Loucy (cell line): Measurements from ENCODE around the gene PRR23E.

Experiments used
- EZH2phosphoT487 ChIP-seq: fragments of 200-600 bp; IDR thresholded peaks from 2 replicates; pipeline ENCODE4 v1.6.1; 2018; ENCODE audit warnings: antibody characterized with exemption, mild to moderate bottlenecking, moderate library complexity, borderline replicate concordance
- TF ChIP-seq, protein P1 (sequence below): fragments of 200-600 bp; sonication (generic); conservative IDR thresholded peaks from 2 replicates; pipeline ENCODE4 v1.5.1; 2014; ENCODE audit warnings: mild to moderate bottlenecking, antibody characterized with exemption, low read length

DNA sequence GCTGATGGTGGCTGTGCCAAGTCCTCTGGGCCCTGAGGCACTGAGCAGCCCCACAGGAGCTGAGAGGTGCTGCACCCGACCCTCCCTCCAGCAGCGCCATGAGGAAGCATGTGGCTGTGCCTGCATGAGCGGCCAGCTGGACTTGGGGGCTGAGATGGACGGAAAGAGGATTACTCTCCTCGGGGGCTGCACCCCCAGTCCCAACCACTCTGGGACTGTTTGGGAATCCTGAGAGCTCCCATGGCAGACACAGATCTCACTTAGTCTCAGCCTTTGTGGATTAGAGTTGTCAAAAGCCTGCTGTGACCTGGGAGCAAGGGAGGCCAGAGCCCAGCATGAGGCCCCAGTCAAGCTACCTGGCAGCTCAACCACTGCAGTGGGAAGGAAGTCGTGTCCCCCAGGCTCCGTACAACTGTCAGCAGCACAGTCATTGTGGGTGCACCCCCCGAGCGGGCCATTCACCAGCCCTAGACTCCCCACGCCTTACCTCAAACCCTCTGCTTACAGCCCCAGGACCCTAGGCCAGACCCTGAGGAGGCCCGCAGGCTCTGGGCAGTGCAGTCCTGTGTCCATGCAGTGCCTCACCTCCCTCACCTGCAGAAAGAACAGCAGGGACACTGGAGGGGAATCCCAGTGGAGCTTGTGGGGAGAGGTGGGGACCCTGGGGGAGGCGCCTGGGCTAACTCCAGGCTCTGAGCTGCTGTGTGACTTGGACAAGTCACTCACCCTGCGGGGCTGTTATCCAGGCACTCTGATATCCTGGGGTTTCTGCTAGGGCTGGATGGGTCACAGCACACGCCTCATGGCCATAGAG, 17.1 kb downstream of the PRR23E start:
- TF ChIP-seq, protein P1, sequence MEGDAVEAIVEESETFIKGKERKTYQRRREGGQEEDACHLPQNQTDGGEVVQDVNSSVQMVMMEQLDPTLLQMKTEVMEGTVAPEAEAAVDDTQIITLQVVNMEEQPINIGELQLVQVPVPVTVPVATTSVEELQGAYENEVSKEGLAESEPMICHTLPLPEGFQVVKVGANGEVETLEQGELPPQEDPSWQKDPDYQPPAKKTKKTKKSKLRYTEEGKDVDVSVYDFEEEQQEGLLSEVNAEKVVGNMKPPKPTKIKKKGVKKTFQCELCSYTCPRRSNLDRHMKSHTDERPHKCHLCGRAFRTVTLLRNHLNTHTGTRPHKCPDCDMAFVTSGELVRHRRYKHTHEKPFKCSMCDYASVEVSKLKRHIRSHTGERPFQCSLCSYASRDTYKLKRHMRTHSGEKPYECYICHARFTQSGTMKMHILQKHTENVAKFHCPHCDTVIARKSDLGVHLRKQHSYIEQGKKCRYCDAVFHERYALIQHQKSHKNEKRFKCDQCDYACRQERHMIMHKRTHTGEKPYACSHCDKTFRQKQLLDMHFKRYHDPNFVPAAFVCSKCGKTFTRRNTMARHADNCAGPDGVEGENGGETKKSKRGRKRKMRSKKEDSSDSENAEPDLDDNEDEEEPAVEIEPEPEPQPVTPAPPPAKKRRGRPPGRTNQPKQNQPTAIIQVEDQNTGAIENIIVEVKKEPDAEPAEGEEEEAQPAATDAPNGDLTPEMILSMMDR = no peak
- TF ChIP-seq EZH2phosphoT487 = no peak
